H1 (cell line): Measurements from ENCODE around the gene RAD50. TPM values are rescaled to one million over a fixed set of nuclear protein-coding genes. Genes with fewer than 3 reads are reported as not detected.

Source experiments
- CEBPB ChIP-seq: IDR thresholded peaks from 2 replicates; pipeline ENCODE4 v1.6.1; 2012; ENCODE audit warnings: low read depth, low read length
- CHD2 ChIP-seq: IDR thresholded peaks from 2 replicates; pipeline ENCODE4 v1.6.1; 2012; ENCODE audit warnings: low read length, improper control_type of control experiment
- SAP30 ChIP-seq: fragments of 300-600 bp; sonication (generic); IDR thresholded peaks from 2 replicates; pipeline ENCODE4 v1.7.1; 2012; ENCODE audit warnings: low read length, moderate library complexity, mild to moderate bottlenecking, inconsistent platforms; ENCODE audit not compliant: insufficient read depth, insufficient replicate concordance
- SIX5 ChIP-seq: IDR thresholded peaks from 2 replicates; pipeline ENCODE4 v1.6.1; 2011; ENCODE audit warnings: mild to moderate bottlenecking, low read depth, low read length
- polyA plus RNA-seq, 7 experiments: library from polyadenylated mRNA; depleted of rRNA in 3 of 7; stranded (reverse) in 5 of 7; unstranded in 2 of 7; fragments of >200 nt in 5 of 7; fragments of 200-250 nt in 2 of 7; gene quantifications; 1 replicate in 5 of 7; 2 replicates in 1 of 7; 4 replicates in 1 of 7; pipeline versions ENCODE4 v1.2.1 to v1.2.3, GENCODE V29; 2011 to 2013; ENCODE audit warnings: missing spikeins in 2 of 7, mixed read lengths in 2 of 7
- total RNA-seq: library from RNA; stranded (reverse); fragmentation: NEBNext Ultra II Directional; extraction: Animal tissue kit (Norgen Biotek cat#: 25700); gene quantifications from 2 replicates; pipeline ENCODE4 v1.2.1, GENCODE V29; 2021
- TF ChIP-seq, protein P1 (sequence below): fragments of 300-600 bp; sonication (generic); IDR thresholded peaks from 2 replicates; pipeline ENCODE4 v1.7.1; 2012; ENCODE audit warnings: low read length, moderate library complexity, mild to moderate bottlenecking, inconsistent platforms; ENCODE audit not compliant: insufficient replicate concordance

The RAD50 gene
- total and polyA plus RNA-seq, 2 of the 8 experiments (the other 6 are each of a cell fraction or from before 2014, with no cell fraction given) = 10.1 to 39.4 TPM

DNA sequence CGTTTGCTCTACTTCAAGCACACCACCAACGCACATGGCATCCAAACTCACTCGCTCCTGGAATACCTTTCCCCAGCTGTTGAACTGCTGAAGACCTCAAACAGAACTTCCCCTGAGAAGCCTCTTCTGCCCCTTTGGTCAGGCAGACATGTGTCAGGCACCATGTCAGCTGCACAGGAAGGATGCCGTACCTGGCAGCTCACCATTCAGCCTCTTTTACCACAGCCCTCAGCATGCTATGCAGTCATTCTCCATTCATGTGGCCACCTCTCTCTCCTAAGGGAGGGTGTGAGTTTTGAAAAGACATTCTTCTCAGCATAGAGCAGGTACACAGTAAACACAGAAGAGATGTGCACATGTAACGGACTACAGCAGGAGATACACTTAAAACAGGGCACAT lies 131.2 kb downstream of the RAD50 start (continued):
- TF ChIP-seq, protein P1, sequence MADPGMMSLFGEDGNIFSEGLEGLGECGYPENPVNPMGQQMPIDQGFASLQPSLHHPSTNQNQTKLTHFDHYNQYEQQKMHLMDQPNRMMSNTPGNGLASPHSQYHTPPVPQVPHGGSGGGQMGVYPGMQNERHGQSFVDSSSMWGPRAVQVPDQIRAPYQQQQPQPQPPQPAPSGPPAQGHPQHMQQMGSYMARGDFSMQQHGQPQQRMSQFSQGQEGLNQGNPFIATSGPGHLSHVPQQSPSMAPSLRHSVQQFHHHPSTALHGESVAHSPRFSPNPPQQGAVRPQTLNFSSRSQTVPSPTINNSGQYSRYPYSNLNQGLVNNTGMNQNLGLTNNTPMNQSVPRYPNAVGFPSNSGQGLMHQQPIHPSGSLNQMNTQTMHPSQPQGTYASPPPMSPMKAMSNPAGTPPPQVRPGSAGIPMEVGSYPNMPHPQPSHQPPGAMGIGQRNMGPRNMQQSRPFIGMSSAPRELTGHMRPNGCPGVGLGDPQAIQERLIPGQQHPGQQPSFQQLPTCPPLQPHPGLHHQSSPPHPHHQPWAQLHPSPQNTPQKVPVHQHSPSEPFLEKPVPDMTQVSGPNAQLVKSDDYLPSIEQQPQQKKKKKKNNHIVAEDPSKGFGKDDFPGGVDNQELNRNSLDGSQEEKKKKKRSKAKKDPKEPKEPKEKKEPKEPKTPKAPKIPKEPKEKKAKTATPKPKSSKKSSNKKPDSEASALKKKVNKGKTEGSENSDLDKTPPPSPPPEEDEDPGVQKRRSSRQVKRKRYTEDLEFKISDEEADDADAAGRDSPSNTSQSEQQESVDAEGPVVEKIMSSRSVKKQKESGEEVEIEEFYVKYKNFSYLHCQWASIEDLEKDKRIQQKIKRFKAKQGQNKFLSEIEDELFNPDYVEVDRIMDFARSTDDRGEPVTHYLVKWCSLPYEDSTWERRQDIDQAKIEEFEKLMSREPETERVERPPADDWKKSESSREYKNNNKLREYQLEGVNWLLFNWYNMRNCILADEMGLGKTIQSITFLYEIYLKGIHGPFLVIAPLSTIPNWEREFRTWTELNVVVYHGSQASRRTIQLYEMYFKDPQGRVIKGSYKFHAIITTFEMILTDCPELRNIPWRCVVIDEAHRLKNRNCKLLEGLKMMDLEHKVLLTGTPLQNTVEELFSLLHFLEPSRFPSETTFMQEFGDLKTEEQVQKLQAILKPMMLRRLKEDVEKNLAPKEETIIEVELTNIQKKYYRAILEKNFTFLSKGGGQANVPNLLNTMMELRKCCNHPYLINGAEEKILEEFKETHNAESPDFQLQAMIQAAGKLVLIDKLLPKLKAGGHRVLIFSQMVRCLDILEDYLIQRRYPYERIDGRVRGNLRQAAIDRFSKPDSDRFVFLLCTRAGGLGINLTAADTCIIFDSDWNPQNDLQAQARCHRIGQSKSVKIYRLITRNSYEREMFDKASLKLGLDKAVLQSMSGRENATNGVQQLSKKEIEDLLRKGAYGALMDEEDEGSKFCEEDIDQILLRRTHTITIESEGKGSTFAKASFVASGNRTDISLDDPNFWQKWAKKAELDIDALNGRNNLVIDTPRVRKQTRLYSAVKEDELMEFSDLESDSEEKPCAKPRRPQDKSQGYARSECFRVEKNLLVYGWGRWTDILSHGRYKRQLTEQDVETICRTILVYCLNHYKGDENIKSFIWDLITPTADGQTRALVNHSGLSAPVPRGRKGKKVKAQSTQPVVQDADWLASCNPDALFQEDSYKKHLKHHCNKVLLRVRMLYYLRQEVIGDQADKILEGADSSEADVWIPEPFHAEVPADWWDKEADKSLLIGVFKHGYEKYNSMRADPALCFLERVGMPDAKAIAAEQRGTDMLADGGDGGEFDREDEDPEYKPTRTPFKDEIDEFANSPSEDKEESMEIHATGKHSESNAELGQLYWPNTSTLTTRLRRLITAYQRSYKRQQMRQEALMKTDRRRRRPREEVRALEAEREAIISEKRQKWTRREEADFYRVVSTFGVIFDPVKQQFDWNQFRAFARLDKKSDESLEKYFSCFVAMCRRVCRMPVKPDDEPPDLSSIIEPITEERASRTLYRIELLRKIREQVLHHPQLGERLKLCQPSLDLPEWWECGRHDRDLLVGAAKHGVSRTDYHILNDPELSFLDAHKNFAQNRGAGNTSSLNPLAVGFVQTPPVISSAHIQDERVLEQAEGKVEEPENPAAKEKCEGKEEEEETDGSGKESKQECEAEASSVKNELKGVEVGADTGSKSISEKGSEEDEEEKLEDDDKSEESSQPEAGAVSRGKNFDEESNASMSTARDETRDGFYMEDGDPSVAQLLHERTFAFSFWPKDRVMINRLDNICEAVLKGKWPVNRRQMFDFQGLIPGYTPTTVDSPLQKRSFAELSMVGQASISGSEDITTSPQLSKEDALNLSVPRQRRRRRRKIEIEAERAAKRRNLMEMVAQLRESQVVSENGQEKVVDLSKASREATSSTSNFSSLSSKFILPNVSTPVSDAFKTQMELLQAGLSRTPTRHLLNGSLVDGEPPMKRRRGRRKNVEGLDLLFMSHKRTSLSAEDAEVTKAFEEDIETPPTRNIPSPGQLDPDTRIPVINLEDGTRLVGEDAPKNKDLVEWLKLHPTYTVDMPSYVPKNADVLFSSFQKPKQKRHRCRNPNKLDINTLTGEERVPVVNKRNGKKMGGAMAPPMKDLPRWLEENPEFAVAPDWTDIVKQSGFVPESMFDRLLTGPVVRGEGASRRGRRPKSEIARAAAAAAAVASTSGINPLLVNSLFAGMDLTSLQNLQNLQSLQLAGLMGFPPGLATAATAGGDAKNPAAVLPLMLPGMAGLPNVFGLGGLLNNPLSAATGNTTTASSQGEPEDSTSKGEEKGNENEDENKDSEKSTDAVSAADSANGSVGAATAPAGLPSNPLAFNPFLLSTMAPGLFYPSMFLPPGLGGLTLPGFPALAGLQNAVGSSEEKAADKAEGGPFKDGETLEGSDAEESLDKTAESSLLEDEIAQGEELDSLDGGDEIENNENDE = no peak
- no peak for TF ChIP-seq SAP30
- TF ChIP-seq SIX5 = no peak
- no peak for TF ChIP-seq CHD2
- TF ChIP-seq CEBPB = no peak
